Heart left ventricle (tissue), 13 donors: ENCODE results near the gene AVPR1A.

Experiments used
- CTCF ChIP-seq, 12 donors: fragments of 200-600 bp; sonication (generic) in 4 of 12; IDR thresholded peaks; one replicate each; pipeline versions ENCODE4 v1.5.0 to v1.8.0; 2018 to 2022; ENCODE audit warnings: antibody characterized with exemption in 12 of 12, mild to moderate bottlenecking in 5 of 12
- POLR2A ChIP-seq, 2 donors: fragments of 450-650 bp; IDR thresholded peaks; one replicate each; pipeline ENCODE4 v1.6.1; 2017; ENCODE audit warnings: antibody characterized with exemption in 2 of 2, mild to moderate bottlenecking in 2 of 2, moderate library complexity in 2 of 2
- donor health status: ischemic (EF 13 %, LVEDD 7.1; RV severe dilation, severe dysfunction).
- donor health status: DM: no; HTN: yes; CAD: no.
- donor health status: DM: no; HTN: no; CAD: no.
- donor health status: ischemic (EF 25% LVEDD 6.9; RV normal size, moderate dysfunction).
- donor health status: ischemic (EF 25% LVEDD 5.7; RV mildly dilated, moderate dysfunction).
- donor health status: ischemic (EF 35%, LVEDD 5.7; RV mildly dilated, moderate dysfunction).
- donor health status: nonischemic (EF 11% LVEDD 7.7; RV severe dilation, severe dysfunction).
- donor health status: DM: yes; HTN: yes; CAD: no.
- donor health status: PGD.
- donor health status: ischemic (EF 29% LVEDD 5.4; RV normal size, mild dysfunction).
- donor health status: nonischemic (EF 23%, LVEDD 6.1; RV moderate dilation, normal function).

GRCh38 chr12:63196168-63196567 lies 45.2 kb upstream of the AVPR1A start:
- no peak for TF ChIP-seq CTCF (IDR thresholded peaks at IDR 0.05)
- TF ChIP-seq POLR2A (IDR thresholded peaks at IDR 0.05): no peak
